Thoracic aorta (tissue), 2 donors: Measurements from ENCODE around the gene NPLOC4. TPM values are rescaled to one million over a fixed set of nuclear protein-coding genes. Genes with fewer than 3 reads are reported as not detected.
"Not testable (repeated sequence)": the region's sequence is repeated elsewhere in the genome, so short reads cannot be mapped to it uniquely, and the experiment has no call there.

ENCODE experiments used
- ATAC-seq: fragments of 150-250 bp; one replicate; pipeline ENCODE4 v1.8.0; 2017; ENCODE audit warnings: low read depth; ENCODE audit not compliant: insufficient number of reproducible peaks, low FRiP score
- DNase-seq: peaks from one replicate; pipeline ENCODE4 v3.0.0-alpha.2; 2020; ENCODE audit warnings: low spot score
- H3K27ac ChIP-seq, 2 donors: fragments of 200-600 bp; sonication (generic); 1 replicate in 1 of 2; 2 replicates in 1 of 2; pipeline ENCODE4 v1.5.1; 2016; ENCODE audit warnings: mild to moderate bottlenecking in 2 of 2, moderate library complexity in 2 of 2
- H3K27me3 ChIP-seq: fragments of 200-600 bp; sonication (generic); replicated peaks from 2 replicates; pipeline ENCODE4 v1.6.0; 2016; ENCODE audit warnings: mild to moderate bottlenecking; ENCODE audit not compliant: insufficient read depth
- H3K36me3 ChIP-seq: fragments of 200-600 bp; sonication (generic); one replicate; pipeline ENCODE4 v1.5.1; 2016
- H3K4me1 ChIP-seq, 2 donors: fragments of 200-600 bp; sonication (generic); 1 replicate in 1 of 2; 2 replicates in 1 of 2; pipeline versions ENCODE4 v1.5.1 to v1.6.0; 2016; ENCODE audit warnings: low read depth in 2 of 2, mild to moderate bottlenecking in 1 of 2; ENCODE audit not compliant: control insufficient read depth in 1 of 2
- H3K4me3 ChIP-seq: fragments of 200-600 bp; sonication (generic); 2 replicates; pipeline ENCODE4 v1.5.1; 2016; ENCODE audit warnings: mild to moderate bottlenecking
- H3K9me3 ChIP-seq: fragments of 200-600 bp; sonication (generic); 2 replicates; pipeline ENCODE4 v1.5.1; 2016
- total RNA-seq, 2 donors: library from RNA; depleted of rRNA; stranded (reverse); fragments of >200 nt; gene quantifications; one replicate each; pipeline versions ENCODE4 v1.1.0 to v1.2.3, GENCODE V29; 2016
- TF ChIP-seq, protein P1 (sequence below): fragments of 200-600 bp; sonication (generic); IDR thresholded peaks from one replicate; pipeline ENCODE4 v1.5.1; 2019; ENCODE audit warnings: antibody characterized with exemption

NPLOC4 gene
- total RNA-seq, 2 donors from 2014 or later = 77.3 to 105 TPM

DNA sequence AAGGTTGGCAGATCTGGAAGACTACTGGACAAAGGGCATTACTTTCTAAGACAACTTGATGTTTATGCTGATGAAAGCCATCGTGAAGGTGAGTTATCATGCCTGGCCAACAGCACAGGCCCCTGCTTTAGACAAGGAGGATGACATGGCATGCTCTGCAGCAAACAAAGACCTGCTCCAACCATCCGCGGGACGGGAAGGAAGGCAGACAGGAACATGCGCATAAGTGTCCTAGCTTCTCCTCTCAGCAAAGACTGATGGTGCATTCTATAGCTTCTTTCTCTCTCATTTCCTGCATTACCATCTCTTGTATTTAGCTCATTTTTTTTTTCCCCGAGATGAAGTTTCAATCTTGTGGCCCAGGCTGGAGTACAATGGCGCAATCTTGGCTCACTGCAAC, 5.4 kb downstream of the NPLOC4 start:
- no peaks in the 10 kb centered on the region for H3K27me3 ChIP-seq
- no peaks in the 10 kb centered on the region for H3K9me3 ChIP-seq
- DNase-seq (no peak), ATAC-seq (no peak)
- H3K27ac ChIP-seq = no peak overlapping the region
- H3K36me3 ChIP-seq = peaks cover 26% of the 10 kb centered on the region
- peaks cover 24 to 32% of the 10 kb centered on the region in 2 donors for H3K4me1 ChIP-seq
- H3K4me3 ChIP-seq = no peak overlapping the region
- TF ChIP-seq, protein P1, sequence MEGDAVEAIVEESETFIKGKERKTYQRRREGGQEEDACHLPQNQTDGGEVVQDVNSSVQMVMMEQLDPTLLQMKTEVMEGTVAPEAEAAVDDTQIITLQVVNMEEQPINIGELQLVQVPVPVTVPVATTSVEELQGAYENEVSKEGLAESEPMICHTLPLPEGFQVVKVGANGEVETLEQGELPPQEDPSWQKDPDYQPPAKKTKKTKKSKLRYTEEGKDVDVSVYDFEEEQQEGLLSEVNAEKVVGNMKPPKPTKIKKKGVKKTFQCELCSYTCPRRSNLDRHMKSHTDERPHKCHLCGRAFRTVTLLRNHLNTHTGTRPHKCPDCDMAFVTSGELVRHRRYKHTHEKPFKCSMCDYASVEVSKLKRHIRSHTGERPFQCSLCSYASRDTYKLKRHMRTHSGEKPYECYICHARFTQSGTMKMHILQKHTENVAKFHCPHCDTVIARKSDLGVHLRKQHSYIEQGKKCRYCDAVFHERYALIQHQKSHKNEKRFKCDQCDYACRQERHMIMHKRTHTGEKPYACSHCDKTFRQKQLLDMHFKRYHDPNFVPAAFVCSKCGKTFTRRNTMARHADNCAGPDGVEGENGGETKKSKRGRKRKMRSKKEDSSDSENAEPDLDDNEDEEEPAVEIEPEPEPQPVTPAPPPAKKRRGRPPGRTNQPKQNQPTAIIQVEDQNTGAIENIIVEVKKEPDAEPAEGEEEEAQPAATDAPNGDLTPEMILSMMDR = no peak

DNA sequence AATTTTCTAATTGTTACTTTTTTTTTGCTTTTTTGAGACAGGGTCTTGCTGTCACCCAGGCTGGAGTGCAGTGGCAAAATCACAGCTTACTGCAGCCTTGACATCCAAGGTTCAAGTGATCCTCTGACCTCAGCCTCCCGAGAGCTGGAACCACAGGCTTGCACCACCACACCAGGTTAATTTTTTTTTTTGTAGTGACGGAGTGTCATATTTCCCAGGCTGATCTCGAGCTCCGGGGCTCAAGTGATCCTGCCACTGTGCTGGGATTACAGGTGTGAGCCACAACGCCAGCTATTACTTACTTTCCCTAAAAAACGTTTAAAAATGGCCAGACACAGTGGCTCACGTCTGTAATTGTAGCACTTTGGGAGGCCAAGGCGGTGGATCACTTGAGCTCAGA, 6.6 kb downstream of the NPLOC4 start:
- no peak overlapping the region for H3K27ac ChIP-seq
- no peaks in the 10 kb centered on the region for H3K27me3 ChIP-seq
- ATAC-seq (no peak), DNase-seq (no peak)
- peaks cover 16 to 21% of the 10 kb centered on the region in 2 donors for H3K4me1 ChIP-seq
- no peaks in the 10 kb centered on the region for H3K9me3 ChIP-seq
- peaks cover 37% of the 10 kb centered on the region for H3K36me3 ChIP-seq
- TF ChIP-seq, protein P1 = no peak
- no peak overlapping the region for H3K4me3 ChIP-seq

DNA sequence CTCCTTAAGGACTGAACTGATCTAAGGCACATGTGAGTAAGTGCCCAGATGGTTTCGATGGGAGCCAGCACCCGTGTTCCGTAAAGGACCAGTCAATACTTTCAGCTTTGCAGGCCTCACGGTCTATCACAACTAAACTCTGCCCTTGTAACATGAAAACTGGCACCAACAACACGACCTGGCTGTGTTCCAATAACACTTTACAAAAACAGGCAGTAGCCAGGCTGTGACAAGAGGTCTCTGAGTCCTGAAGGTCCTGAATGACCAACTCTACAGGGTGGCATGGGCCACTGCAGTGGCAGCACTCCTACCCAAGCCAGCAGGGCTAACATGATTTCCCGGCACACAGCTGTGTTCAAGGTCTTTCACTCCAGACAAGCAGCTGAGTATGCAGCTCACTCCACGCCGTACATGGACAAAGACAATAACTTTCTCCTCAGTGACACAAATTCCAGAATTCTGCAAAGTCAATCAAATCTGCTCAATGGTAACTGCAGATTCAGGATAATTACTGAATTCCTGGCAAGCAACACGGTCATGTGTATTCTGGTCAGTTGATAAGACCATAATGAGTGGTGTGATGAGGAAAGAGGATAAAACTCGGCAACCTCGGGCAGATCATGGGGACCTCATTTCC, 15.3 kb downstream of the NPLOC4 start:
- H3K27ac ChIP-seq = no peak overlapping the region
- ATAC-seq (no peak), DNase-seq (no peak)
- TF ChIP-seq, protein P1 = no peak
- H3K27me3 ChIP-seq = no peaks in the 10 kb centered on the region
- H3K9me3 ChIP-seq = no peaks in the 10 kb centered on the region
- H3K4me1 ChIP-seq = no peaks in the 10 kb centered on the region
- H3K4me3 ChIP-seq = no peak overlapping the region
- H3K36me3 ChIP-seq = peaks cover 54% of the 10 kb centered on the region

DNA sequence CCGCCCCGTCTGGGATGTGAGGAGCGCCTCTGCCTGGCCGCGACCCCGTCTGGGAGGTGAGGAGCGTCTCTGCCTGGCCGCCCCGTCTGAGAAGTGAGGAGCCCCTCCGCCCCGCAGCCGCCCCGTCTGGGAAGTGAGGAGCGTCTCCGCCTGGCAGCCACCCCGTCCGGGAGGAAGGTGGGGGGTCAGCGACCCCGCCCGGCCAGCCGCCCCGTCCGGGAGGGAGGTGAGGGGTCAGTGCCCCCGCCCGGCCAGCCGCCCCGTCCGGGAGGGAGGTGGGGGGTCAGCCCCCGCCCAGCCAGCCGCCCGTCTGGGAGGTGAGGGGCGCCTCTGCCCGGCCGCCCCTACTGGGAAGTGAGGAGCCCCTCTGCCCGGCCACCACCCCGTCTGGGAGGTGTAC, 18.6 kb downstream of the NPLOC4 start:
- not testable (repeated sequence) for H3K27me3 ChIP-seq, ATAC-seq, H3K27ac ChIP-seq, H3K9me3 ChIP-seq, DNase-seq, H3K4me3 ChIP-seq
- Histone ChIP-seq H3K36me3 (peaks cover 31% of the 10 kb centered on the region), H3K4me1 (peaks cover 9 to 23% of the 10 kb centered on the region in 2 donors)

DNA sequence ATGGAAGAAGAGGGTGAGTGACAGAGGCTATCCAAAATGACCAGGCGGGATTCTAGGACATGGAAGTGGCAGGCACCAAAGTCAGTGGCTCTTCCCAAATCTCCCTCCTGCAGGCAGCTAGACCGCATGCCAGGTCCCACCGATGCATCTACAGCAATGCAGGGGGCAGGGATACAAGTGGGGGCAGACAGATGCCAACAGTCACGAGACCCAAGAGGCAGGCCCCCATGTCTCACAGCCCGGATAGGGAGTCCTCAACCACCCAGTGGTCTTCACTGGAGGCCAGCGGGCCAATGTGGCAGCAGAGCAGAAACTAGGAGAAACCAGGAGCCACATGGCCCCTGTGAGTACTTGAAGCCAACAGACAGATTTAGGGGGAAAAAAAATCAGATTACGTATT, 20.0 kb downstream of the NPLOC4 start:
- no peak overlapping the region for H3K27ac ChIP-seq
- ATAC-seq (no peak), DNase-seq (no peak)
- no peaks in the 10 kb centered on the region for H3K27me3 ChIP-seq
- TF ChIP-seq, protein P1 = no peak
- H3K4me1 ChIP-seq = peaks cover 9 to 23% of the 10 kb centered on the region in 2 donors
- H3K4me3 ChIP-seq = no peak overlapping the region
- H3K9me3 ChIP-seq = no peaks in the 10 kb centered on the region
- peaks cover 37% of the 10 kb centered on the region for H3K36me3 ChIP-seq
